Mesodermal cell (in vitro differentiated cells): Measurements from ENCODE around the gene MYO15B.
"Not testable (repeated sequence)": the region's sequence is repeated elsewhere in the genome, so short reads cannot be mapped to it uniquely, and the experiment has no call there.

Source experiments
- H3K27ac ChIP-seq: 2 replicates; pipeline ENCODE4 v1.7.0; 2013; ENCODE audit warnings: mild to moderate bottlenecking, low read depth, low read length, moderate library complexity; ENCODE audit not compliant: severe bottlenecking
- H3K36me3 ChIP-seq: 2 replicates; pipeline ENCODE4 v1.7.1; 2013; ENCODE audit warnings: mild to moderate bottlenecking, low read length, moderate library complexity; ENCODE audit not compliant: control insufficient read depth, insufficient read depth
- H3K4me1 ChIP-seq: one replicate; pipeline ENCODE4 v1.7.1; 2013; ENCODE audit warnings: mild to moderate bottlenecking, low read length; ENCODE audit not compliant: insufficient read depth, control insufficient read depth, poor library complexity, severe bottlenecking
- H3K4me3 ChIP-seq: 2 replicates; pipeline ENCODE4 v1.7.0; 2013; ENCODE audit warnings: low read length, control low read depth, mild to moderate bottlenecking; ENCODE audit not compliant: insufficient read depth, poor library complexity, severe bottlenecking; ENCODE audit errors: extremely low read depth
- H3K9me3 ChIP-seq: 2 replicates; pipeline ENCODE4 v1.7.1; 2013; ENCODE audit warnings: mild to moderate bottlenecking, low read length, moderate library complexity; ENCODE audit not compliant: control insufficient read depth
- WGBS, 2 experiments: methylation state at CpG; one replicate each; pipeline ENCODE4 v1.1.5; 2013; ENCODE audit warnings: missing lambda C conversion rate in 2 of 2; ENCODE audit not compliant: insufficient coverage in 2 of 2; 5-methylcytosine and 5-hydroxymethylcytosine counted together

Gene MYO15B

DNA sequence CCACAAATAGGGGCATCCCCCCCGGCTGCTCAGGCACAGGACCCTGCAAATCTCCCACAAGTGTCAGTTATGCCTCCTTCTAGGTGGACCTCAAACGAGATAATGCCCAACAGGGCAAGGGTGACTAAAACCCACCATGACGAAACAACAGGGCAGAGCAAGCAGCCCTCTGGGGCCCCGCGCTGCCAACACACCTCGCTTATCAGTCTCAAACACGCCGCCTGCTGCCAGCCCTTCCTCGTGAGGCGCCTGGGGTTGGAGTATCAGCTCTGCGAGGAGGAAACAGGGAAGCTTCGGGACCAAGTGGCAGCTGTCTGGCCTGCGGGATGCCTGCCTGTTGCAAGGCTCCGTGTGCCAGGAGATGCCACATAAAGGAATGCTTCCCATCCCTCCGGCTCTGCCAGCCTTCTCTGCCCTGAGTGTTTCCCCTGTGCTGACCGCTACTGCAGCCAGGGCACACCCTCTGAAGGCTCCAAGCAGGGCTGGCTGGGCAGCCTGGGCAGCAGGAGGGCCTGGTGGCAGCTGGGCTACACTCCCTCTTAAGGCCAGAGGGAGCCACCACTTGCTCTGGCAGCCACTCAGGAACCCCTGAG lies 48.1 kb downstream of the MYO15B start:
- 92 to 95% methylated on average over 14 to 16 of the region's 16 CpGs for WGBS, 2 experiments

DNA sequence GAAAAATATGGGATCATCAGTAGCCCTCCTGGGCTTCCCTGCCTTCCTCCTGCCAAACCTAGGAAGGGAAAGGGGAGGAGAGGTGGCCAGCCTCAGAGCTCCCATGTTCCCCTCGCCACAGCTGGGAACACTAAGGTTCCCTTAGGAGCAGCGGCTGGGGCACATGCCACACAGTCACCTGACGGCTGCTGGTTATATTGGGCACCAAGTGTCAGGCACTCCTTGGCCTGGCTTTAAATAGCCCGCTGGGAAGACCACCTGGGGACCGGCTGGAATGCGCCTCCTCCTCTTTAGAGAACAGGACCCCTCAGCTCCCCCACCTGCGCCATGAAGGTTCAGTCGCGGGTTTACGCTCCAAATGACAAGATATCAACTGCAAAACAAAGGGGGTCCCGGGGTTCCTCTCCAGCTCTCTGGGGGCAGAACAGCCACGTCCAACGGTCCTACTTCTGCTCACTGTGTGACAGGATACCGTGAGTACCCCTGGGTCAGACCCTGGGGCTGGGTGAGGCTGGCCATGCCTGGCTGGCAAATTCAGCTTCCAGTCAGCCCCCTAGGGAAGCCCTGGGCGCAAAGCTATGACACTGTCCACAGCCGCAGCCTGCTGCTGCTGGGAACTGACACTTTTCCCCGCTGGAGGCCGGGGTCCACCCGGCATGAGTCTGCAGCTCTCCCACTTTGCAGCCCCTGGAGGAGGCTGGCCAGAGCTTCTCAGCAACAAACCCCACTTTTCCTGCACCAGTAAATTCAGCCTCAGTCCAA lies 49.0 kb downstream of the MYO15B start:
- H3K4me3 ChIP-seq = no peak overlapping the region
- 92 to 95% methylated on average over 15 to 19 of the region's 19 CpGs for WGBS, 2 experiments
- no peaks in the 10 kb centered on the region for H3K9me3 ChIP-seq
- peaks cover 20% of the 10 kb centered on the region for H3K36me3 ChIP-seq
- no peak overlapping the region for H3K27ac ChIP-seq
- H3K4me1 ChIP-seq = peaks cover 16% of the 10 kb centered on the region

More for the DNA sequence above, 48.1 kb downstream of the MYO15B start:
- Histone ChIP-seq H3K4me3 (no peak overlapping the region), H3K27ac (no peak overlapping the region), H3K9me3 (no peaks in the 10 kb centered on the region), H3K36me3 (peaks cover 23% of the 10 kb centered on the region), H3K4me1 (peaks cover 16% of the 10 kb centered on the region)

DNA sequence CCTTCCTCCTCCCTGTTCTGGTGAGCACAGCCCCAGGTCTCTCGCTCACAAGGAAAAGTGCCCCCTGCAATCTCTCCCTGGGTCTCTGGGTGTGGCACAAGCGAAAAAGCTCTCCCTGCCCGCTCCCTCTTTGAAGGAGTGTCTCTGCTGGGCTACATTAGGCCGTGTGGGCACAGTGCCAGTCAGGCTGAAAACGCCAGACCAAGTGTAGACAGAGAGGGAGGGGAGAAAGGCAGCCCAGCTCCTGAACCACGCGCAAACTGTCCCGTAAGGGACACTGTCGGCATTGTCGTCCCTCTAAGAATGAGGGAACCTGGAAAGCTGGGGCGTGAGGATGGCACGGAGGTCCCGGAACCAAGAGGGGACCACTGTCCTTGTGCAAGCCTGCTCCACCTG lies 49.5 kb downstream of the MYO15B start:
- 93 to 94% methylated on average over 13 of the region's 13 CpGs for WGBS, 2 experiments
- H3K36me3 ChIP-seq = peaks cover 22% of the 10 kb centered on the region
- H3K4me1 ChIP-seq = peaks cover 16% of the 10 kb centered on the region
- no peak overlapping the region for H3K27ac ChIP-seq
- no peak overlapping the region for H3K4me3 ChIP-seq
- H3K9me3 ChIP-seq = no peaks in the 10 kb centered on the region

DNA sequence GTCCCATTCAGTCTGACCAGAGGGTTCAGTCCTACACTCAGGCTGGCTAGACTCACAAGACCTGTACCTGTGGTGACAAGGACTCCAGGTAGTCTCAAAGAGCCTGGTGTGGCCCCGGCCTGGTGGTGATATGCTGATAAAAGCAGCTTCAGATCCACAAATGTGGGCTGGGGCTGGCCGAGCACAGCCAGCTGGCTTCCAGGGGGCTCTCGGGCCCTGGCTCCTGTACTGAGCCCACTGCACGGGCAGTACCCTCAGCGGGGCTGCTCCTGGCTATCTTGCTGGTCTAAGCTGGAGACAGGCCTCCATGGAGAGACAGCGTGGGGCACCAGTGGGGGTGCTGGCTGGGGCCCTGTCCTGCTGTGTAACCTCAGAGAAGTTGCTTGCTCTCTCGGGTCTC lies 50.0 kb downstream of the MYO15B start:
- Histone ChIP-seq H3K4me3 (no peak overlapping the region), H3K4me1 (peaks cover 16% of the 10 kb centered on the region), H3K9me3 (no peaks in the 10 kb centered on the region), H3K36me3 (peaks cover 25% of the 10 kb centered on the region), H3K27ac (no peak overlapping the region)
- 92 to 98% methylated on average over 6 of the region's 7 CpGs for WGBS, 2 experiments

DNA sequence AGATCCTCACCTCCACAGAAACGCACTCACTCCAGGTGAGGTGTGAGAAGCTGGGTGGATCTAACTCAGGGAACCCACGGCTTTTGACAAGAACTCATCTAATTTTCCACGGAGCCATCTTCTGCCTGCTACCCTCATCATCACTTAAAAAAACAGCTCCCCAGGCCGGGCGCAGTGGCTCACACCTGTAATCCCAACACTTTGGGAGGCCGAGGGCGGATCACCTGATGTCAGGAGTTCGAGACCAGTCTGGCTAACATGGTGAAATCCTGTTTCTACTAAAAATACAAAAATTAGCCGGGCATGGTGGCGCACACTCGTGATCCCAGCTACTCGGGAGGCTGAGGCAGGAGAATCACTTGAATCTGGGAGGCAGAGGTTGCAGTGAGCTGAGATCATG lies 50.4 kb downstream of the MYO15B start:
- not testable (repeated sequence) for H3K4me3 ChIP-seq, H3K9me3 ChIP-seq, H3K27ac ChIP-seq
- Histone ChIP-seq H3K4me1 (peaks cover 15% of the 10 kb centered on the region), H3K36me3 (peaks cover 25% of the 10 kb centered on the region)
- 76 to 94% methylated on average over 9 of the region's 12 CpGs for WGBS, 2 experiments

DNA sequence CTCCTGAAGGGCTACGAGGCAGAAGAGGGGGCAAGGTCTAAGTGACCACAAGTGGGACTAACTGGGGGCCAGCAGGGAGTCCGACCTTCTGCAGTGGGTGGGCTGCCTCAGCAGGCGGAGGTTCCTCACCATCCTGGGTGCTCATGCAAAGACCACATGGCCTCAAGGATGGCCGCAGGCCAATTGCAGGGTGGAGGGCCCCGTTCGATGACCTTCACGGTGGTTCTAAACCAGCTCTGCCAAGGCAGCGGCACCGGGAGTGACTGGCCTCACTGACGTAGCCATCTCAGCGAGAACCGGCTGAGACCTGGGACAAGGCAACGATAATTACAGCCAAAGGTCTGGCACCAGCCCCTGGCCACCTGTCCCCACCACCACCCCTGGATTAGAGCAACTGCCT lies 51.3 kb downstream of the MYO15B start:
- H3K4me1 ChIP-seq = peaks cover 6% of the 10 kb centered on the region
- H3K27ac ChIP-seq = no peak overlapping the region
- H3K4me3 ChIP-seq = no peak overlapping the region
- WGBS, 2 experiments = 97 to 99% methylated on average over 12 to 13 of the region's 13 CpGs
- peaks cover 29% of the 10 kb centered on the region for H3K36me3 ChIP-seq
- H3K9me3 ChIP-seq = no peaks in the 10 kb centered on the region

DNA sequence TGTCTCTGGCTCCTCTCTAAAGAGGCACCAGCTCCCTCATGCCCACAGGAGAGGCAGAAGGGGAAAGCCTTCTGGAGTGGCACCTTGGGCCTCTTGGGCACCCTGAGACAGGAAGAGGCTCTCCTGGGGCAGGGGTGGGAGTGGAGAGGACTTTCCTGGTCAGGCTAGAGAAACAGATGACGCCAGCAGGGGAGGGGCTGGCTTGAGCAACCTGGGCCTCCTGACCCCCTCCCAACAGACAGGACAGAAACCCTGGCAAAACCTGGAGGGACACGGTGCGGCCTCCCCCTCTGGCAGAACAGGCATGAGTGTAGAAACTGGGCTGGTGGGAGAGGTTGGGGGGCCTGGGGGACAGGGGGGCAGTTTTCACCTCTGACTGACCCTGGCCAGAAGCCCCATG lies 51.7 kb downstream of the MYO15B start:
- H3K4me1 ChIP-seq = peaks cover 2% of the 10 kb centered on the region
- no peak overlapping the region for H3K27ac ChIP-seq
- 89% methylated on average over 3 of the region's 3 CpGs; no CpG with 5 or more reads in 1 of the 2 experiments for WGBS, 2 experiments
- no peaks in the 10 kb centered on the region for H3K9me3 ChIP-seq
- peaks cover 29% of the 10 kb centered on the region for H3K36me3 ChIP-seq
- H3K4me3 ChIP-seq = no peak overlapping the region

DNA sequence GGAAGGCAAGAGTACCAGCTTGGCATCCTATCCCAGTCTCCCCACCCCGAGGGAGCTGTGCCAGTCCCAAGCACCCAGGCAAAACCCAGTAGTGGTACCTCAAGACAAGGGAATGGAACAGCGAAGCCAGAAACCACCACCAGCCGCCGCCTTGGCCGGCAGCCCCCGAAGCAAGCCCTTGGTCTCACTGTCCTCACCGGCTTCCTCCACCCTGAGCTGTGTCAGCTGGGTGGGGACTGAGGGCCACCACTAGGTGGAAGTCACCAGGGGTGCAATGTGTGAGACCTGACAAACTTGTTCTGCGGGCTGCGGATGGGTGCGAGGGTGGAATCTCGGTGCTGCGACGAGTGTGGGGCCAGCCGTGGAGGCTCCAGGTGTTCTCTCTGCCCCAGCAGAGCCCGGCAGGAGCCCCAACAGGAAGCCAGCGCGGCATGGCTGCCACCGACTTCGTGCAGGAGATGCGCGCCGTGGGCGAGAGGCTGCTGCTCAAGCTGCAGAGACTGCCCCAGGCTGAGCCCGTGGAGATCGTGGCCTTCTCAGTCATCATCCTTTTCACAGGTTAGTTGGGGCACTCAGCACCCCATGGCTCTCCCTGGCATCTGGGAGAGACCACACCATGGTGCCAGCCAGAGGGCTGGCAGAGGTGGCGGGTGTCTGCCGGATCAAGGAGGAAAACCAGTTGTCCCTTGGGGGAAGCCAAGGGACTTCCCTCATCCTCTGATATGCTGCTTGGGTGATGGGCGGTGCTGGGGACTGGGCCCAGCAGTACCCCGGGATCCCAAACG lies 52.4 kb downstream of the MYO15B start:
- WGBS, 2 experiments = 96 to 98% methylated on average over 27 of the region's 30 CpGs
- Histone ChIP-seq H3K9me3 (no peaks in the 10 kb centered on the region), H3K4me3 (no peak overlapping the region), H3K4me1 (peaks cover under 1% of the 10 kb centered on the region), H3K27ac (no peak overlapping the region), H3K36me3 (peaks cover 31% of the 10 kb centered on the region)

DNA sequence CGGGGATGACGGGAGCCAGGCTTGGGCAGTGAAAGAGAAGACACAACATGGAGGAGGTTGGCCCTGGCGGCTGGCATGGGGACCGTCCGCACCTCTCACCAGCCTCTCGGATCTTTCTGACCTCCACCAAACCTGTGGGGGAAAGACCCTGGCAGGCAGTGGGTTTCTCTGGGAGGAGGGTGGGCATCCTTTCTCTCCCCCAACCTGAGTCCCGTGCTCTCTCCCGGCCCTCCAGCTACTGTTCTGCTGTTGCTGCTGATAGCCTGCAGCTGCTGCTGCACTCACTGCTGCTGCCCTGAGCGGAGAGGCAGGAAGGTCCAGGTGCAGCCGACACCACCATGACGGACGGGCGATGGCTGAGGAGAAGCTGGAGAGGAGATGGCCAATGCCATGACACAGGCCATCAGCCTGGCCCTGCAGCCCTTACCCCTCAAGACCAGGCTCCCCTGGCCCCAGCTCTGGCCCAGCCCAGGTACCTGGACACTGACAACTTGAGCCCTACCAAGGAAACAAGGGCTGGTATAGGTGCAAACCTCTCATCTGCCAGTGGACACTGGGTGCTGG lies 53.0 kb downstream of the MYO15B start:
- Histone ChIP-seq H3K4me3 (no peak overlapping the region), H3K36me3 (peaks cover 34% of the 10 kb centered on the region), H3K27ac (no peak overlapping the region), H3K4me1 (peaks cover 8% of the 10 kb centered on the region), H3K9me3 (no peaks in the 10 kb centered on the region)
- 91 to 94% methylated on average over 7 to 11 of the region's 13 CpGs for WGBS, 2 experiments

DNA sequence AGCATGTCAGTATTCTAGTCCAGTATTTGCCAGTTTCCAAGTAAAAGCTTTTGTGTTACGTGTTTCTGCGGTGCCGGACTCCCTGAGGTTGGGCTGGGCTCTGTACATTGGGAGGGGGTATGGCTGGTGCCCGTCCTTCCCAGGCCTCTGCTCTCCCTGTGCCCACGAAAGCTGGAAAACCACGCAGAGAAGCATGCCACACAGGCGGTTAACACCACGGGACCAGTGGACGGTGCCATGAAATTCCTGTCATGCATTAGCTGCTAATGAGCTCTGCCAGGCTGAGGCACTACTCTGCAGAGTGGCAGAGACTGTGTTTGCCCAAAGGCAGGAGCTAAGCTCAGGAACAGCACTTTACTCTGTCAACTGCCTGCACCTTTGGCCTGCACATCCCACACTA lies 53.7 kb downstream of the MYO15B start:
- Histone ChIP-seq H3K27ac (no peak overlapping the region), H3K4me1 (peaks cover 14% of the 10 kb centered on the region), H3K9me3 (no peaks in the 10 kb centered on the region), H3K36me3 (peaks cover 34% of the 10 kb centered on the region), H3K4me3 (no peak overlapping the region)
- WGBS, 2 experiments = 91 to 94% methylated on average over 7 to 9 of the region's 9 CpGs
